CD4-positive, alpha-beta T cell treated with Interleukin-4 for 4 hours (primary cell): ENCODE measurements around the gene MAPKAPK3.
A peak's percentile ranks its signal among the peaks of the same experiment; 100 is the strongest.

Source experiments
- DNase-seq: peaks from one replicate; pipeline ENCODE4 v3.0.0-alpha.2; 2020

MAPKAPK3 gene

DNA sequence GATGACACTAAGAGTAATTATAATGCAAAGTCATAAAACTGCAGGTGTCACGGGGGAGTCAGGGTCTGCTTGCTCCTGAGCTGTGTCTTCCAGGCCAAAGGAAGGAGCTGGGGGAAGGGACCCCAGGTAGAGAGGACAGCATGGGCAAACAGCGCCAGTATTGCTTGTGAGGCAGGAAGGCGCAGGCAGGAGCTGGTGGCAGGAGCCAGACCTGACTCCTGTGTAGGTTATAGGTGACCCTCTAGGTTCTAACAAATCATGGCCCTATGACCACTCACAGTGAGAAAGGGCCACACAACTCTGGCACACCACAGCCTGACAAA is 7.2 kb upstream of the MAPKAPK3 start:
- DNase-seq, result no peak

DNA sequence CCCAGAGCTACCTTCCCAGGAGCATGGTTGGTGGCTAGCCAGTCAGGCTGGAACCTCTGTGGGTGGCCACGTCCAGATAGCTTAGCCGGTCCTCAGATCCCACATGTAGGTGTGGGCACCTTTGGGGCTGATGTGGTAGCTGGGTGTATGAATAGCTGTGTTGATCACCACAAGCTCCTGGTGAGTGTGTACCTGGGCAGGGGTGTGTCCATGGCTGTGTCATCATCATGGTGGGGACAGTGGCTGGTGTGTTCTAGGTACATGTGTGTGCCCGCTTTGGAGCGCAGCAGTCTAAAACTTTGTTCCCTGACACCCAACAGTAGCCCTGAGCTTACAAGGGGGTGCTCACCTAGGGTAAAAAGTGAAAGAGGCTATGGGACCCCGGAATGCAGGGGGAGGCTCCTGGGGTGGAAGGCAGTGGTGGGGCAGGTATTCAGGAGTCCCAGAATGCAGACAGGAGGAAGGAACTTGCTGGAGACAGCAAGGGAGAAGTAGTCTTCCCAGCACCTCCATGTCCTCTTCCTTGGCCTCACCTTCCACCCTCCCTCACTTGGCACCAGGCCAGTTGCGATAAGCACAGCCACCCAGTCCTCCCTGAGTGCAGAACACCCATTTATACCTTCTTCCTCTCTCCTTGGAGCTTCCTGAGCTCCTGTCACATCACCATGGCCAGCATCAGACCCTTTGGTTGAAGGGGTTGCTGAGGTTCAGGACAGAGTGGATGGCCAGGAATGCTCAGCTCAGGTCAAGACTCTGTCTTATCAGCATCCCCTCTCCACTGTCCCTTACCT is 6.6 kb upstream of the MAPKAPK3 start:
- DNase-seq, result peak; percentile 82

DNA sequence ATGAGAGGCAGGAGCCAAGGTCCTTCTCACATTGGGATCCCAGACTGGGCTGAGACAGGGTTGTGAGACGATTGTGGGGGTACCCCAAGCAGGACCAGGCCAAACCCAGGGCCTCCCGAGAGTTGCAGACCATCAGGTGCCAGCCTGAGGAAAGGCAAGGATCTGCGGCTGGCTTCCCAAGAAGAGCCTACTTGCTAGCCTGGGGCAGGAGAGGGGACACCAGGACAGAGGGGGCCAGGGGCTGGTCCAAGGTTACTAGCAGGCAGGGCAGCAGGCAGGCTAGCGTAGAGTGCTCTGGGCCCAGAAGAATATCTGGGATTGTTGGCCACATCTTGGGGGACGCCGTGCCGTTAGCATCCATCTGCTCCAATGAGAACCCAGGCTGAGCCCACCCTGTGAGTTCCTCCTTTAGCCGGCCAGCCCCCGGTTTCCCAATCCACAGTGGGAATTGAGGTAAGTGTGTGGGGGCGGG is 5.9 kb upstream of the MAPKAPK3 start:
- DNase-seq, result no peak

DNA sequence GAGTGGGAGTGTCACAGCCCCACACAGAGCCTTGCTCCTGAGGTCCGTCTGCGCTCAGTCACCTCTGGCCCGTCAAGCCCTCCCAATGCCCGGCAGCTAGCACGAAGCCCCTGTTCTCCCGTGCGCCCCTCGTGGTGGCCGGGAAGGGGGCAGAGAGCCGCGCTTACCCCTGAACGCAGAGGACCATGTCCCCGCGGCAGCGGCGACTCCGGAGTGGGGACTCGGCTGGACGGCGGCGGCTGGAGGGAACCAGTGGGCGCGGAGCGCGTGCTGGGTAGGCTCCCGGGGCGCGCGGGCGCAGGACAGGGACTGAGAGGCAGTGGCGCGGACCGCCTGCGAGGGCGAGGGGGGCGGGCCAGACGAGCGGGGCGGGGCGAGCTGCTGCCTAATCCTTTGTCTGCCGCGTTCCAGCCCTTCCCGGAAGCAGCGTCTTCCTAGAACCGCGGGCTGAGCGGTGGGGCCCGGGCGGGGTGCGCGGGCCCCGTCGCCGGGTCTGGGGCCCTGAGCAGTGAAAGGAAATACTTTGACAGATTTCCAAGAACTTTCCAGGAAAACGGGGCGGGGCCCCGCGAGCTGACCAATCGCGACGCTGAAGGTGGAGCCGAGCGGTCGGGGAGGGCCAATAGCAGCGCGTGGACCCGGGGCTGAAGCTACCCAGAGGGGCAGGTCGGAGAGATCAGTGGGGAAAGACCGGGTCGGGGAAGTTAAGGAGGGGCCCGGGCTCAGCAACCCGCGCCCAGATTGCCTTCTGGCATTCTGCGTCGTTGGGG is 5.3 kb upstream of the MAPKAPK3 start, which contains the start of gene CISH:
TSS of gene CISH (minus strand) at position 311 of the 770 bp plus-strand sequence. CDS start at position 187, 124 bp downstream.
- DNase-seq, result peak; percentile 98

DNA sequence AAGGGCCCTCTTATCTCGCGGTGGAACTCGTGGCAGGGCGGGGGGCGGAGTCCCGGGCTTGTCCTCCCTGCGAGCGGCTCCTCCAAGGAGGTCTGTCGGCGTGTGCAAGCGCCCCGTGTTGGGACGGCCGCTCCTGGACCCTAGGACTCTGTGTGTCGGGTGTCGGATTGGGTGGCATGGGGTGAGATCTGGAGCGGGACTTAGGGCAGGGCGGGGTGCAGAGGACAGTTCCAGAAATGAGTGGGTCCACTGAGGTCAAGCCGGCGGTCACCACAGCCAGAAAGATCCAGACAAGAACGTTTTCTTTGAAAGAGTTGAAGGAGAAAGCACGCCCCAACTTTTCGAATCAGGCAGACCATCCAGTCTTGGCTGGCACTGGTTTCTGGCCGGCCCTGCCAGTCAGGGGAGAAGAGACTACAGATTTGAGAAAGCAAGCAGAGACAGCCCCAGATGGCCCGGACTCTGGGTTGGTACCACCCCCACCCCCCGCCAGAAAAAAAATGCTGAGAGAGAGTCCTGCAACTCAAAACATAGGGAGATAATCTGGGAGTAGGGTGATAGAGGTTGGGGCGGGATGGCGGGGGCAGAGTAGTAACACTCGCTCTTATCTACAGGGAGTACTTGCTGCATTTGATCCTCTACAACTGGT is 4.6 kb upstream of the MAPKAPK3 start:
- no peak for DNase-seq

DNA sequence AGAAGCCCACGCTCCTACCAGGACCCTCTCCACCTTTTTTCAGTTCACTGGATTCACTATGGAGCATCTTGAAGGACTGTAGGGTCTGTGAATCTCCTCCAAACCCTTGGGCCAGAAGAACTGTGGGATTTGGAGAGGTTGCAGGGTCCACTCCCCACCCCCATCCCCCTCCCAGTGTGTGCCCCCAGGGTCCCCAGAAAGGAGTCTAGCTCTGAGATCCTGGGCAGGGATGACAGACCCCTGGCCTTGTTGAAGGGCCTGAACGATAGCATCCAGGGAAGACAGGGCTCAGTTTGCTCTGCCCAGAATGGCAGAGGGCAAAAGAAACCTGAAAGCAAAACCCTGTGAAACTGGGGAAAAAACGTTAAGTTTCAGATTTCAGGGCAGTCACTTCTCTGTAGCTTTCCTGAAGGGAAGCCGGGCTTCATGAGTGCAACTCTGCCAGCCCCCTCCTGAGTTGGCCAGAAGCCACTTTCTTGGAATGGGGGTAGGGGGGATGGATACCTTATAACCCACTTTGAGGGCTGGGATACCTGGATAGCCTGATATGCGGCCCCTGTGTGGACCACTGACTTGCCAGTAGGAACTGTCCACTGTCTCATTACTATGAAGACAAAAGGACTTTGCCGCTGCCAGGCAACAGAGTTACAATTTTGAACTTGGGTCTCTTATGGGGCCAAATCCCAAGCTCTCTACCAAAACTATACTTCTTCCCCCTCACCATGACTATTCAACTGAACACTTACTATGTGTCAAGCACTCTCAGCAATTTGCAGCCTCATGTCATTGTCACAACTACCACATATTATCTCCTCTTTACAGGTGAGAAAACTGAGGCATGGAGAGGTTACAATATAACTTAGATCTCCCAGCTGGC is 3.7 kb upstream of the MAPKAPK3 start:
- DNase-seq, result no peak

DNA sequence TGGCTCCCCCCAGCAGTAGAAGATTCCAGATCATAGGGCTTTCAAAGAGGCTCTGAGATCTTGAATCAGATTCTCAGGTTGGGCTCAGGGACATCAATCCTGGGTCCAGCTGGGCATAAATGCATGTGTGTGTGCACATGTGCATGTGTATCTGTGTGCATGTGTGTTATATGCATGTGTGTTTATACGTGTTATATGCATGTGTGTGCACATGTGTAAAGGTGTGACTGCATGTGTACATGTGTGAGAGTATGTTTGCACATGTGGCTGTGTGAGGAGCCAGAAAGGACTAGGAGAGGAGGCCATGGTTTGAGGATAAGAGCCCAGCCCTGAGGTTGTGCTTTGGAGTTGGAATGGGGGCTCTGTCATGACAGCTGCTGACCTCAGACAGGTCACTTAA is 1.8 kb upstream of the MAPKAPK3 start:
- no peak for DNase-seq

DNA sequence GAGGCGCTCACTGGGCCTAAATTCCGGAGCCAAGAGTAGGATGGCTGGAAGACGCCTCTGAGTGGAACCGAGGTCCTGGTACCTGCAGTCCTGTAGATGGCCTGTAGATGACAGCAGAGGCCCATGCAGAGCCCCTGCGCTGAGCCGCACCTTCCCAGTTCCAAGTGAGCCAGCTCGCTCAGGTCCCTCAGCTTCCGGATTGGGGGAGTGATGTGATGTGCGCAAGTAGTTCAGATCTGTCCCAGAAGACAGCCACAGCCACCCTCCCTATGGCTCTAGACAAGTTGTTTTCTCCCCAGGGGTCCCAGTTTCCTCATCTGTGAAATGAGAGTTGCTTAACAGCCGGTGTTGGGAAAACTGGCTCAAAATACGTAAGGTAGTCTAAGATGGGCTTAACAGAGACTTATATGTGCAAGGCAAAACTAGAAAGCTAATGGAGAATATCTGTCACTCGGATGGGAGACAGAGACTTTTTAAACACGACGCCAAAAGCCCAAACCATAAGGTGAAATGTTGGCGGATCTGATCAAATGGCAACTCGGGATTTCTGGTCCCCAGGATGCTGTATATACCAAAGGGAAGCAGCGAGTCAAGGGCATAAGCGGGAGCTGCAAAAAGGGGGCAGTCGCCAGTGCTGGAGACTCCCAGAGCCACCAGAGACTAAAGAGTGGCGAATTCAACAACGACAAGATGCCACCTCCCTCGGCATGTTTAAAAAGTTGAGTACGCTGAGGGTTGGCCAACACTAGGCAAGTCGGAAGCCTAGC is 765 bp upstream of the MAPKAPK3 start:
- DNase-seq, result peak; percentile 84

DNA sequence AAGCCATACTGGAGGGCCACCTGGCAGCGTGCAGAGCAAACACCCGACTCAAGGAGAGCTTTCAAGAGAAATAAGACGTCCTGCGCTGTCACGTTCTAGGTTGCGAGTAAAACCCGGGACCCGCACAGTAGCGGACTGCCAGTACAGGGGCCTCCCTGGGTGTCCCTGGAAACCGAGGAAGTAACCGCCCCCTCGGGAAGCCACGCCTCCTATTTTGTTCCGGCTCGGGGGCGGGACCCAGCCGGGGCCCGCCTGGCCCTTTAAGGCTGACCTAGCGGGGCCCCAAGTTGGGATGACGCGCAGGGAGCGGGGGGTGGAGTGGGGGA is 218 bp upstream of the MAPKAPK3 start:
- DNase-seq, result peak; percentile 94

DNA sequence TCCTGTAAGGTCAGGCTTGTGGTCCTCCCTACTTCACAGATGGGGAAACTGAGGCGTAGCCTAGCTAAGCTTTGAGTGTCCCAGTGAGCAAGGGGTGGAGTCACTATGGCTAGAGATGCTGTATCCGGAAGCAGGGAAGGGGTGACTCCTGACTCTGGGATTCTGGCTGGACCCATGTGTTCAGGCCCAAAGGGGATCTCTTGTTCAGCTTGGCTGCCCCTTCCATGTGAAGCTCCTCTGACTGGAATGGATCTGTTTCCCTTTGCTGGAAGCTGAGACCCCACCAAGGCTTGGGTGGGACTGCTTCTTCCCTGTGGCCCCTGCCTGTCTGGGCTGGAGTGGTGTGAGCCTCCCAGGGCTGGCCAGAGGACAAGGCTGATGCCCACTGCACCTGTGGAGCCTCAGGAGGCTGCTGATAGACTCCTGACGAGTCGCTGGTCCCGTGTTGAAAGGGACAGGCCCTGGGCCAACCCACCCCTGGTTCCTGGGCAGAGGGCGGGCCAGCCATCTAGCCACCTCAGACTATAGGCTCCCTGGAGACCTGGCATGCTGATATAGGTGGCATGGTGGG is 1.0 kb downstream of the MAPKAPK3 start:
- DNase-seq, result no peak

DNA sequence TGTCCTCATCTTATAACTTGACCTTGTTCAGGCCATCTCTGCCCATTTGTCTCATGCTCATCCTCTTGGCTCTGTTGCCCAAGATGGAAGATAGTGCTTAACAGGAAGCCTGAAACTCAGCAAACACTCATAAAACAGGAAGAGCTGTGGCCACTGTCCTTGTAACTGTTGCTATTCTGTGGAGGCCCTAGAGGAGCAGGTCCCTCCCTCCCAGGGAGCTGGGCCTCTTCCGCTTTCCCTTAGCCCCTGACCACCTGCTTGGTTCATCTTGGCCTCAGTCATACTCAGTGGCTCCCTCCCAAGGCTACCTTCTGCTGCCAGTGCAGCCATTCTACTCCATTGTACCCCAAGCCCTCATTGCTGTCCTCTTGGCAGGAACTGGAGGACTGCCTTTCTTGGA is 3.5 kb downstream of the MAPKAPK3 start:
- DNase-seq, result no peak

DNA sequence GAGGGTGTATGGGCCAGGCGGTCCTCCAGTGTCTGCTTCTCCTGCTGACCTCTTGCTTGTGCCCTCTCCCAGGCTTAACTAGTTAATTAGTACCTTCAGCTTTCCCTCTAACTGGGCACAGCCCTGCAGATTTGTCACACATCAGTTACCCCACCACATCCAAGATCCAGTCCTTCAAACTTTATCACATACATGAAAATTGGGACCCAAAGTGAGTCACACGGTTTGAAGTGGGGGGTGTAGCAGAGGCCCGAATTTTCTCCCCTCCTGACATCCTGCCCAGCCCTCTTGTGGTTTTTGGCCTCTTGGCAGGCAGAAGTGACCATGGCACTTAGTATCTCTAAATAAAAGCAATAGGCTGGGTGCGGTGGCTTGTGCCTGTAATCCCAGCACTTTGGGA is 3.9 kb downstream of the MAPKAPK3 start:
- no peak for DNase-seq

DNA sequence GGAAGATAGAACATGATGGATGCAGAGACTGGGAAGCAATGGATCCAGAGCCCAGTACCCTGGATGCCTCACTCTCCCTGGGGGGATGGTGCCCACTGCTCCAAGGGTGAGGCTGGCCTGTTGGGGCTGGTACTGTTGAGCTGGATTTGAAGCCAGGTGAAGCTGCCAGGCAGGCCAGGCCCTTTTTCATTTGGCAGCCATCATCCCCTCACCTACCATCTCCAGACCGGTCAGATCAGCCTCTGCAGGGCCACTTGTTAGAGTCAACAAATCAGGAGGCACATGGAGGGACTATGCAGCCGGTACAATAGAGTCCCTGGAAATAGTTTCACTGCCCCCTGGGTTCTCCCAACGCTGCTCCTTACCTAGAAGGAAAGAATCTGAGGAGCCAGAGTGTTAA is 5.9 kb downstream of the MAPKAPK3 start:
- no peak for DNase-seq

DNA sequence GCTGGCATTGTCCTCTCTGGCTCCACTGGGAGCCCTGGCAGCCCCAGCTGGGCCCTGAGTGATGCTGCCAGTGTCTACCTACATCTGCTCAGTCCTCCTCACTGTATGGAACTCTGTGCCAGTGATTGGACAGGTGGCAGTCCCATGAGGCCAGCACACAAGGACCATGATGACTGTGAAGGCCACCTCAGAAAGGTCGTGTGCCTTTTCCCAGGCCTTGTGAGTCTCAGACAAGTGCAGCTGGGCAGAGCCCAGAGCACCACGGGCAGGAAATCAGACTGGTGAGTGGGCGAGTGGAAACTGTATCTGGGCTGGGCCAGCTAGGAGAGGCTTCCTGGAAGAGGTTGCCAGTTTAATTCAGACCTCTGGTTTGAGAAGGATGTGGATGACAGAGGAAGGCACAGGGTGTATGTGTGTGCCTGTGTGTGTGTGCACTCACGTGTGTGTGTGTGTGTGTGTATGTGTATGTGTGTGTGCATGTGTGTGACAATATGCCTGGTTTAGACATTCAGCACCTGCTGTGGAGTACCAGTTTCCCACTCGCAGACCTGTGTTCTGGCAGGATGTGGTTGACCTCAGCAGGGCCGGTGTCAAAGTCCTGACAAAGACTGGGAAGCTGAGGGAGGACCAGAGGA is 7.0 kb downstream of the MAPKAPK3 start:
- DNase-seq, result no peak

DNA sequence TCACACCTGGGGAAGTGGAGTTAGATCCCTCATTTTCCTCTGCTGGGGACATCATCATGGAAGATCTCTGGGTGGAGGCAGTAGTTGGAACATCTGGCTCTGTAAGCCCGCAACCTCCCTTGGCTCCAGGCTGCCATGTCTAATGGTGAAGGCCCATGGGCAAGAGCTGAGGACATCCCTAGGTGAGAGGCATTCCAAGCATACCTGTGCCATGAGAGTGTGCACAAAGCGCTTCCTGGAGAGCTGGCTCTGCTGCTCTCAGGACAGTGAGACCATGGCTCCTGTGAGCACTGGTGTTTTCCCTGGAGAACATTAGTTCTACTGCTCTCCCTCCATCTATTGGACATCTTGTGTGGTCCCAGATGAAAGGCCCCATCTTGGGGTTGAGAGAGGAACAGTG is 7.7 kb downstream of the MAPKAPK3 start:
- DNase-seq, result no peak

DNA sequence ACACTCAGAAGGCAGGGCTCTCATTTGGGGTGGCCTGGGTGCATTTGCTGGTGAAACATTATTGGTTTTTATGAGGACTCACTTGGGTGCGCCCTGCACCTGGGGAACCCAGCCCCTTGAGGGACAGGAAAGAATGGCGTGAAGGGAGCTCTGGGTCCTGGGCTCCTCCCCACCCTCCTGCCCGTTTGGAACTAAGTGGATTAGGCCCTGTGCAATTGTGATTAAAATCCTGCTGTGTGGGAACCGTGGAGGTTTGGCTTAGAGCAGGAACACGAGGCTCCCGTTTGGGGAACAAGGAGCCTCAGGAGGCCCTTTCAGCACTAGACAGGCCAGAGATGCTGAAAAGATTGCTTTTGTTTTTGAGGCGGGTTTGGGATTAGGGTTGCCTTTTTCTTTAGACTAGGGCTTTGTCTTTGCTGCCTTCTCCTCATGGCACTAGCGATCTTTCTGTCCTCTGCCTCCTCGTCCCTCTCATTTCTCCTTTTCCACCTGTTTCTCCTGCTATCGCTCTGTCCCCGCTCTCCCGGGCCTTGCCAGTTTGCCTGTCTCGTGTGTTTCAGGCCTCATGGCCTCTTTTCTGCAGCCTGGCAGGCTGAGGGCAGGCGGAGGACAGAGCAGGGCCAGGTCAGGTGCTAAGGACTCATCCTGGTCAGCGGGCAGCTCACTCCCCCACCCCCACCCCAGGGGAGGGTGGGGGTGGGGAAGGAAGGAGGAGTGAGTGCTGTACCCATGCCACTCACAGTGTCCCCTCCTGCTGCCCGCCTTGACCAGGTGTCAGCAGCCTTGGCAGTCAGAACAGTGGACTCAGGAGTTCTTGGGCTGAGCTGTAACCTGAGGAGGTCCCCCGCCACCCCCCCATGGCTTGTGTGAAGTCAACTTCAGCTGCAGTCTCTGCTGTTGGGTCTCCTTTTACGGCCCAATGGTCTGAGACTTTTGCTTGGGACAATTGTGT is 8.6 kb downstream of the MAPKAPK3 start:
- no peak for DNase-seq

DNA sequence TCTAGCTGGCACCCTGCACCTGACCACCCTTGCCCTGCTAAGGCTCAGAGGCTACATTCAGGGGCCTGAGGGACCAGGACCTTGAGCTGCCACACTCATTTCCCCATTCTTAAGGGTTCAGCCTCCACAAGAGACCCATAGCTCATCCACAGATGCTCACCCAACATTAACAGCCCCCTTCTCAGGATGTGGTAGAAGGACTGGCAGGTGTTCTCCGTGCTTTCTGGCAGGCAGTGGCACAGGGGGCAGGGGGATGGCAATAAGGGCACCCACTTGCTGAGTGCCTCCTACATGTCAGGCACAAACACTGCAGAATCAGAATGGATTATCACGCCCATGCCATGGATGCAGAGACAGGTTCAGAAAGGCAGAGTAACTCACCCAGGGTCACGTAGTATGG is 9.4 kb downstream of the MAPKAPK3 start:
- DNase-seq, result no peak

DNA sequence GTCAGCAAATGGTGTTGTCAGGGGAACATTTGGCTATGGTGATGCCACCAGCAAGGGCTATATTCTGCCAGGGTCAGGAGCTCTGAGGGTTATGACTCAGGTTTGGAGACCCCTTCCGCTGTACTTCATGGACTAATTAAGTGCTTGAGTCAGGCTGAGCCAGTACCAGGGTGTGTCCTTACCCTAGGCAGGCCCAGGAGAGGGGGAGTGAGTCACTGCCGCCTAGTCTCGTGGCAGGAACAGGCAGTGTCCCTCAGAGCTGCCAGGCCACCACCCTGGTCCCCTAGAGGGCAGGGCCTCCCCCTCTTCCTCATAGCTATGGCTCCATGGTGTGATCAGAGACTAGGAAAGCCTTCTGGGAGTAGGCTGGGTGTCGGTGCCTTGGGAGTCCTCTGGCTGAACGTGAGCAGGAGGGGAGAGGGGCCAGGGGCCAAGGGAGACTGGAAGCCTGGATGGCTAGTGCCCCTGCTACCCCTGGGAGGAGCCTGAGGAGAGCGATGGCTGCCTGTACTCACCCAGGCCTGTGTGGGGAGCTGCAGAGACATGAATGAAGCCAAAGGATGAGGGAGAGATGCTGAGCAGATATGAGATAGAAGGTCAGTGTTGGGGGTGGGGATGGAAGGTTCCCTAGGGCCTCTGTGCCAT is 10.6 kb downstream of the MAPKAPK3 start:
- no peak for DNase-seq

DNA sequence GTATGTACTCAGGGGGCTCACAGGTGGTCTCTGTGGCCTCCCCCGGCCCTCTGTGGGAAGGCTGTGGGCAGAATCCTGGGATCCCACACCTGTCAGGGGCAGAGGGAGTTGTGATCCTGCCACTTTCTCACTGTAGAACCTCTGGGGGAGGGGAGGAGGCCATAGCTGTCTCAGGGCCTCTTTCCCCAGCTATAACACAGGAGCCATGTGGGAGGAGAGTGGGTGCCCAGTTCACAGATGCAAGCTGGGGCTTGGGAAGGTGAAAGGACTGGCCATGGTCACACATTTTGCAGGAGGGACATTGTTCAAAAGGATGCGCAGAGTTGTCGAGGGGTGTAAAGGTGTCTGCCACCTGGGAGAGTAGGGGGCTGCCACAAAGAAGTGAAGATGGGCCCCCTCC is 11.7 kb downstream of the MAPKAPK3 start:
- no peak for DNase-seq

DNA sequence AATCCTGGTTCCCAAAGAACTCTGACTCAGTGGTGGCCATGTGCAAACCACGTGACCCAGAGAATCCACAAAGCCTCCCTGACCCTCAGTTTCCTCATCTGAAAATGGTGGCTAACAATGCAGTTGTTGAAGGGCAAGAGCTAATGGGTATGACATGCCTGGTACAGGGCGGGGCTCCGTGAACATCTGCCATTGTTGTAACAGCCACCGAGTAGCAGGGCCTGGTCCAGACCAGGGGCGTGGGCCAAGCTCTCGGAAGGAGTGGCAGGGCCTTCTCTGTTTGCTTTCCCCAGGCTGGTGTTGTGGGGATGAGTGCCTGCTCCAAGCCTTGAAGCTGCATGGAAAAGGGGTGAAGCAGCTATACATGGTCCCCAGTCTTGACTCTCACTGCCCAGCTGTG is 13.4 kb downstream of the MAPKAPK3 start:
- DNase-seq, result no peak
